CD4-positive, alpha-beta T cell (primary cell): ENCODE measurements around the gene PRKD2. TPM values are rescaled to one million over a fixed set of nuclear protein-coding genes. Genes with fewer than 3 reads are reported as not detected.

Experiments
- ATAC-seq: fragments of 200-7000 bp; cut with Tn5 transposase; one replicate; pipeline ENCODE4 v1.10.0; 2022; ENCODE audit warnings: mild to moderate bottlenecking; ENCODE audit not compliant: poor library complexity
- CTCF ChIA-PET: fragments of 350-600 bp; sonication (Branson Sonifier 250); formaldehyde crosslinking; loops from one replicate; lab custom pipeline; 2021; ENCODE audit warnings: antibody characterized with exemption, inconsistent platforms; lab: Charles Lee
- POLR2A ChIA-PET: fragments of 350-600 bp; sonication (Branson Sonifier 250); formaldehyde crosslinking; loops from one replicate; lab custom pipeline; 2021; ENCODE audit warnings: antibody characterized with exemption, inconsistent platforms; lab: Charles Lee
- DNase-seq, 14 experiments: peaks; one replicate each; pipeline ENCODE4 v3.0.0-alpha.2; 2013 to 2020; ENCODE audit warnings: mixed read lengths in 2 of 14
- H3K27ac ChIP-seq, 2 donors: one replicate each; pipeline versions ENCODE4 v1.5.1 to v1.7.0; 2013; ENCODE audit warnings: low read length in 2 of 2, low read depth in 1 of 2, mild to moderate bottlenecking in 1 of 2
- H3K27me3 ChIP-seq, 2 experiments: 1 replicate in 1 of 2; 2 replicates in 1 of 2; pipeline versions ENCODE4 v1.6.1 to v1.7.0; 2013; ENCODE audit warnings: low read length in 2 of 2, control low read depth in 1 of 2, mild to moderate bottlenecking in 1 of 2, moderate library complexity in 1 of 2; ENCODE audit not compliant: insufficient read depth in 2 of 2, control insufficient read depth in 1 of 2
- H3K36me3 ChIP-seq: one replicate; pipeline ENCODE4 v1.6.1; 2013; ENCODE audit warnings: low read length, control low read depth; ENCODE audit not compliant: insufficient read depth
- H3K4me1 ChIP-seq: one replicate; pipeline ENCODE4 v1.6.1; 2013; ENCODE audit warnings: low read length, control low read depth; ENCODE audit not compliant: insufficient read depth
- H3K4me3 ChIP-seq: one replicate; pipeline ENCODE4 v1.5.1; 2013; ENCODE audit warnings: mild to moderate bottlenecking, low read length, moderate library complexity
- H3K9me3 ChIP-seq, 2 experiments: 1 replicate in 1 of 2; 2 replicates in 1 of 2; pipeline versions ENCODE4 v1.6.1 to v1.7.0; 2013; ENCODE audit warnings: low read length in 2 of 2, mild to moderate bottlenecking in 2 of 2, control low read depth in 1 of 2, moderate library complexity in 1 of 2; ENCODE audit not compliant: control insufficient read depth in 1 of 2, insufficient read depth in 1 of 2
- H3K27ac Mint-ChIP-seq: one replicate; pipeline ENCODE4 v1.8.0; 2020; ENCODE audit warnings: mixed read lengths
- H3K27me3 Mint-ChIP-seq: one replicate; pipeline ENCODE4 v1.8.0; 2021; ENCODE audit warnings: mixed read lengths
- H3K36me3 Mint-ChIP-seq: one replicate; pipeline ENCODE4 v1.8.0; 2021; ENCODE audit warnings: low read depth, mixed read lengths
- H3K4me1 Mint-ChIP-seq: one replicate; pipeline ENCODE4 v1.8.0; 2021; ENCODE audit warnings: low read depth, mixed read lengths
- H3K4me3 Mint-ChIP-seq: one replicate; pipeline ENCODE4 v1.8.0; 2020; ENCODE audit warnings: mild to moderate bottlenecking, mixed read lengths
- H3K9me3 Mint-ChIP-seq: one replicate; pipeline ENCODE4 v1.8.0; 2020; ENCODE audit warnings: mixed read lengths
- intact Hi-C, 2 experiments: fragments of 100-400 bp; cut with DNase I in 1 of 2; cut with micrococcal nuclease in 1 of 2; formaldehyde crosslinking; loops; one replicate each; pipeline versions ENCODE4 v1.15.1 to v1.9.0; 2023 to 2025; cut with DNase I, micrococcal nuclease
- total RNA-seq, 174 experiments: library from RNA in 2 of 174; stranded (reverse) in 2 of 174; gene quantifications; one replicate each; pipeline ENCODE4 v1.2.3 and lab custom pipeline; 2021 to 2026
- TF ChIP-seq, protein P1 (sequence below): fragments of 200-600 bp; IDR thresholded peaks from one replicate; pipeline ENCODE4 v1.8.0; 2022; ENCODE audit warnings: antibody characterized with exemption, mild to moderate bottlenecking

The PRKD2 gene
- total RNA-seq, 2 experiments from 2014 or later, result 105 to 113 TPM

DNA sequence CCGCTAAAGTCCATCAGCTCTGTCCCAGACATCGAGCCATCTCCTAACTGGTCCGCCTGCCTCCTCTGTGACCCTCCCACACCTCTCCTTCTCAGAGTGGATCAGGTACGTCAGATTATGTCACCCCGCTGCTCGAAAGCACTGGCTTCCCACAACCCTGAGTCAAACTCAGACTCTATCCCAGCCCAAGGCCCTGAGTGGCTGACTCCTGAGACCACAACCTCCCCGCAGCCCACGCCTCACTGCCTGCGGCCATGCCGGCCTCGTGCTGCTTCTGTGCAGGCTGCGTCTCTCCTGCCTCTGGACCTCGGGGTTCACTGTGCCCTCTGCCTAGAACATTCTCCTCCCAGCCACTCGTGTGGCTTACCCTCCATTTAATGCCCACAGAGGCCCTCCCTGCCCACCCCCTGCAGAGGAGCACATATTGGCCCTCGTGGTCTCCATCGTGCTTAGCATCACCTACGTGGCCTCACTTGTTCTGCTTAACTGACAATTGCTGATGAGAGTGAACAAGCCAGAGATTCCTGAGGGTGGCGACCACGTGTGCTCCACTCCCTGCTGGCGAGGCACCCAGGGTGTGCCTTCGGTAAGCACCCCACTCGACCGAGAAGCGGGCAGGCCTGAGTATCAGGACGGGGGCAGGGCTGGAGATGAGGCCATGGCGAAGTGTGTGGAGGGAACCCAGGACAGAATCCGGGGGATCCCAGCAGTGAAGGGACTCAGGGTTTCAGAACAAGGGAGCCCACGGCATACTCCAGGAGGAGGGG is 15.4 kb upstream of the PRKD2 start:
- H3K4me3 ChIP-seq, result no peak overlapping the region
- intact Hi-C loops, result no loop called here
- H3K4me1 Mint-ChIP-seq, result peaks cover 8% of the 10 kb centered on the region
- no peak overlapping the region for H3K4me3 Mint-ChIP-seq
- DNase-seq (no peak), ATAC-seq (no peak)
- CTCF ChIA-PET, result no interaction called here
- no peak overlapping the region for H3K27ac ChIP-seq
- H3K9me3 Mint-ChIP-seq, result no peaks in the 10 kb centered on the region
- H3K9me3 ChIP-seq, result no peaks in the 10 kb centered on the region
- peaks cover 11% of the 10 kb centered on the region for H3K4me1 ChIP-seq
- H3K36me3 ChIP-seq, result peaks cover 86% of the 10 kb centered on the region
- no peaks in the 10 kb centered on the region for H3K27me3 Mint-ChIP-seq
- peaks cover 73% of the 10 kb centered on the region for H3K36me3 Mint-ChIP-seq
- TF ChIP-seq, protein P1, sequence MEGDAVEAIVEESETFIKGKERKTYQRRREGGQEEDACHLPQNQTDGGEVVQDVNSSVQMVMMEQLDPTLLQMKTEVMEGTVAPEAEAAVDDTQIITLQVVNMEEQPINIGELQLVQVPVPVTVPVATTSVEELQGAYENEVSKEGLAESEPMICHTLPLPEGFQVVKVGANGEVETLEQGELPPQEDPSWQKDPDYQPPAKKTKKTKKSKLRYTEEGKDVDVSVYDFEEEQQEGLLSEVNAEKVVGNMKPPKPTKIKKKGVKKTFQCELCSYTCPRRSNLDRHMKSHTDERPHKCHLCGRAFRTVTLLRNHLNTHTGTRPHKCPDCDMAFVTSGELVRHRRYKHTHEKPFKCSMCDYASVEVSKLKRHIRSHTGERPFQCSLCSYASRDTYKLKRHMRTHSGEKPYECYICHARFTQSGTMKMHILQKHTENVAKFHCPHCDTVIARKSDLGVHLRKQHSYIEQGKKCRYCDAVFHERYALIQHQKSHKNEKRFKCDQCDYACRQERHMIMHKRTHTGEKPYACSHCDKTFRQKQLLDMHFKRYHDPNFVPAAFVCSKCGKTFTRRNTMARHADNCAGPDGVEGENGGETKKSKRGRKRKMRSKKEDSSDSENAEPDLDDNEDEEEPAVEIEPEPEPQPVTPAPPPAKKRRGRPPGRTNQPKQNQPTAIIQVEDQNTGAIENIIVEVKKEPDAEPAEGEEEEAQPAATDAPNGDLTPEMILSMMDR, result no peak
- H3K27me3 ChIP-seq, result no peaks in the 10 kb centered on the region
- H3K27ac Mint-ChIP-seq, result no peak overlapping the region
- POLR2A ChIA-PET, result interaction anchor here (1.4 kb wide), 1 partner anchor 28 kb away, joined by 3 read pairs; no protein-coding TSS in a partner anchor

DNA sequence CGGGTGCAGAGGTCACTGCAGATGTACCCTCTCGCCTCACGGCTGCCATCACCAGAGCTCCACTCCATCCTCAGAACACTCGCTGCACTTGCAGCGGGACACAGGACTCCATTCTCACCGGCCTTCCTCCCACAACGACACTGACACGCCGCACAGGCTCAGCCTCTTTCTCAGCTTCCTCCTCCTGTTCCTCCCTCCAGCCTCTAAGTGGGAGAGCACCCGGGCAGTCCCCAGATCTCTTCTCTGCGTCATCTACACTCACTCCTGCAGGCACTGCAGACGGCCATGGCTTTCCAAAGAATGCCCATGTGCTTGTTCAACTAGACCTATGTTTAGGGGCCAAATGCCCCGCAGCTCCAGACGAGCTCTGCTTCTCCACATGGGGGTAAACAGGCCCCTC is 14.7 kb upstream of the PRKD2 start:
- Mint-ChIP-seq H3K27ac (peak overlapping the region; percentile 12), H3K4me1 (peaks cover 8% of the 10 kb centered on the region), H3K4me3 (no peak overlapping the region), H3K36me3 (peaks cover 71% of the 10 kb centered on the region), H3K27me3 (no peaks in the 10 kb centered on the region), H3K9me3 (no peaks in the 10 kb centered on the region)
- H3K27me3 ChIP-seq, result no peaks in the 10 kb centered on the region
- H3K4me1 ChIP-seq, result peaks cover 11% of the 10 kb centered on the region
- H3K4me3 ChIP-seq, result no peak overlapping the region
- DNase-seq (peak in 2 of 14 experiments; percentile 56 to 64), ATAC-seq (no peak)
- H3K27ac ChIP-seq, result no peak overlapping the region
- POLR2A ChIA-PET, result interaction anchor here (1.4 to 1.8 kb wide), 2 partner anchors 17 to 27 kb away, joined by 3 to 5 read pairs; no protein-coding TSS in a partner anchor
- H3K36me3 ChIP-seq, result peaks cover 86% of the 10 kb centered on the region
- CTCF ChIA-PET, result interaction anchor here (0.6 kb wide), 1 partner anchor 109 kb away, joined by 3 read pairs; no protein-coding TSS in a partner anchor
- TF ChIP-seq, protein P1, result no peak
- no peaks in the 10 kb centered on the region for H3K9me3 ChIP-seq
- intact Hi-C loops, result no loop called here

DNA sequence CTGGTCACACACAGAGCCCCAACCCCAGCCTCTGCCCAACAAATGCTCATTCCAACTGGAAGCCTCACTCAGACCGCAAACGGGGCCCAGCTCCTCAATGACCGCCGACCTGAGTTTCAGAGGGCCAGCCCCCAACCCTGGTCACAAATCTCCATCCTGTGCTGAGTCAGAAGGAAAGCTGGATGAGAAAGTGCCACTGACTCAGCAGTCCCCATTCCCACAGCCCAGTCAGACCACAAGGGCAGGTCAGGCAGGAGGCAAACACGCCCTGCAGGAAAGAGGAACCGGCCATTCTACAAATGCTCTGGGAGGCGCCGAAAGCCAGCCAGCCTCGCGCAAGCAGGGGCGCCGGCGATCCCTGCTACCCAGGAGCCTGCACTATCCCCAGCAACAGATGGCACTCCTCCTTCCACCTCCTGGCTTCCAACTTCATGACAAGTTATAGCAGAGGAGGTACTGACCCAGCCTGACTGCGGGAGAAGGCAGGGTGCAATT is 14.1 kb upstream of the PRKD2 start:
- ATAC-seq, result no peak
- CTCF ChIA-PET, result interaction anchor here (0.6 kb wide), 1 partner anchor 110 kb away, joined by 3 read pairs; no protein-coding TSS in a partner anchor
- H3K4me3 ChIP-seq, result no peak overlapping the region

More for the DNA sequence above, 14.1 kb upstream of the PRKD2 start:
- H3K4me1 ChIP-seq, result peaks cover 11% of the 10 kb centered on the region
- Mint-ChIP-seq H3K4me3 (no peak overlapping the region), H3K36me3 (peaks cover 73% of the 10 kb centered on the region), H3K9me3 (no peaks in the 10 kb centered on the region), H3K4me1 (peaks cover 8% of the 10 kb centered on the region), H3K27me3 (no peaks in the 10 kb centered on the region), H3K27ac (no peak overlapping the region)
- no peaks in the 10 kb centered on the region for H3K9me3 ChIP-seq
- intact Hi-C loops, result no loop called here
- peaks cover 86% of the 10 kb centered on the region for H3K36me3 ChIP-seq
- DNase-seq, result peak in 2 of 14 experiments; percentile 64 to 72
- H3K27me3 ChIP-seq, result no peaks in the 10 kb centered on the region
- H3K27ac ChIP-seq, result no peak overlapping the region
- TF ChIP-seq, protein P1, result no peak
- POLR2A ChIA-PET, result interaction anchor here (1.4 to 1.8 kb wide), 2 partner anchors 17 to 27 kb away, joined by 3 to 5 read pairs; no protein-coding TSS in a partner anchor
